ENCODE results near the gene C1R.

C1R gene

DNA sequence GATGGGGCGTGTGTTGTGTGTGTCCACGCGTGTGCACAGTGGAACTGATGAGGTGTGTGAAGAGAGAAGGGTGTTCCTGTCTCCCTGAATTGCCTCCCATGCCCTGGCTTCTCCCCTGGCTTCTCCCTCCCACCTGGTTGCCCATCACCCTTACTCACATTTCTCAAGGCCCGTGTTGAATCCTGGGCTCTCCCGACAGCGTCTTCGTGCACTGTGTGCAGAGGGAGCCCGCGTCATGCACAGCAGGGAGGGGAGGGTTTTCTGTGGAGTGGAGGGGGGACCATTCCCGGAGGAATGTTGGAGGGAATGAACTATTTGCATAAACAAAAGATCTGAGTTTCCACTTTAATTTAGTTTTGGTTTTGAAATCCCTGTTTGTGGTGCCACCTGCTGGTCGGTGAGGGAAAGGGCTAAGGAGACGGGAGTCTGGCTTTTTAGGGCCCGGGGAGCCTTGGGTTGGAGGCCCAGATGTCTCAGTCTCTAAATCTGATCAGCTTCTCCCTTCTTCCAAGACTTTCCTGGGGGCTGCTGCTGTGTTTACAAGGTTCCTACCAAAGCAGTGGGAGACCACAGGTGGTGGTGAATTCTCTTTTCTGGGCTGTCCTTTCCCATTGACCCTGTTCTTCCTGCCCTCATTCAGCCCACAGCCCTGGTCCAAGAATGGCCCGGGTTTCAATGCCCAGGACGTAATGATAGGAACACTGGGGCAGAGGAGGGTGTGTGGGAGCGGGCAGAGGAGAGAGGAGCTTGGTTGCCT is at the start of gene C1R:
Gene C1R (minus strand): TSS at position 217 of the 757 bp plus-strand sequence. CDS start 57 bp downstream, at position 160.
- DNase-seq (ENCODE audit: low read depth in 2 of 2, low spot score in 1 of 2) = peak; percentile 40 to 58

DNA sequence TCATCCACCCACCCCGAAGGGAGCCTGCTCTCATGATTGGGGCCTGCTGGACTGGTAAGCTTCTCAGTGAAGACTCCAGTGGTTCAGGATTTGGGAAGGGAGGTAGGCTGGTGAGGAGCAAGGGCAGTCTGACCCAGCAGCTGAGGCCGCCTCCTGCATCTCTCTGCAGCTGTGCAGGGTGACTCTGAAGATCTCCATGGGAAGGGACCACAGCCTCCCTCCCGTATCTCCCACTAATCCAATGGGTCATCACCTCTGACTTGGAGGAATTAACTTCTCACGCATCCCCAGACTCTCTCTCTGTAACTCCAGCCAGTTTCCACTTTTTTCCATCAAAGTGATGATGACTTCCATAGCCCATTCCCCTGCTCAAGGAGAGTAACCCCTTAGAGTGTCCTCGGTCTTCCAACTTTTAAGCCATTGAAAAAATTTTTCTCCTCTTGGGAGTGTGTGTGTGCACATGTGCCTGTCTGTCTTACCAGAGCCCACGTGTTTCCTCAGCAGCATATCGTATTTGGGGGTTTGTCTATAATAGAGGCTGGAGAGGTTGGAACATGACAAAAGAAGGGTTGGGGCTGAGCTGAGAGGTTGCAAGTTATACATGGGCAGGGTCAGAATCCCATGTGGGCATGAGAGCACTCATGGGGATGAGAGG is 49.2 kb upstream of the C1R start:
- no peak for DNase-seq (ENCODE audit: low read depth in 2 of 2, low spot score in 1 of 2)

DNA sequence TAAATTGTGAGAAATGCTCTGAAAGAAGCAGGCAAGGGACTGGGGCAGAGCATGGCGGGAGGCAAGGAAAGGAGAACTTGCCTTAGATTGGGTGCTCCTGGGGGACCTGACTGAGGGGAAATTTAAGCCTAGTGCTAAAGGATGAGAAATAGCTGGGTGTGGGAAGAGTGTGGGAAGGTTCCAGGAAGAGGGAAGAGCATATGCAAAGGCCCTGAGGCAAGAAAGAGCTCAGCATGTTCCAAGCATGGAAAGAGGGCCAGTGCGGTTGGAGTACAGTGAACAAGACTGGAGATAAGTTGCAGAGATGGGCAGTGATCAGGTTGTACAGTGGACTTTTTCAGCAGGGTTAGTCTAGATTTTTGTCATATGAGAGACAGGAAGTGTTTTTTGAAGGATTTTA is 47.0 kb upstream of the C1R start:
- no peak for DNase-seq (ENCODE audit: low read depth in 2 of 2, low spot score in 1 of 2)

DNA sequence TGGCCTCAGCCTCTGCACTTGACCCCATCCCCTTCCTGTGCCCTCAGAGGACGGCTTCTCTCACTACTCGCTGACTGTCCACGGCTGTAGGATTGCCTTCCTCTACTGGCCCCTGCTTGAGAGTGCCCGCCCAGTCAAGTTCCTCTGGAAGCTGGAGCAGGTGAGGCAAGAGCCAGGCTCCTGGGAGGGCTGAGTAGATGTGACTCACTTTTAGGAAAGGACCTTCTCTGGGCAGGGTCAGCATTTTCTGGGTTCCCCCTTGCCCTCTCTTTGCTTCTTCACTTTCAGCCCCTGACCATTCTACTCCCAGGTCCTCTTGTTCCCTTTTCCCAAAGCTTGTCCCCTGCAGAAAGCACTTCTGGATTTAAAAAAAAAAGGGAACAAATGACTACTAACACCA is 45.7 kb upstream of the C1R start:
- DNase-seq (ENCODE audit: low read depth in 2 of 2, low spot score in 1 of 2) = no peak

DNA sequence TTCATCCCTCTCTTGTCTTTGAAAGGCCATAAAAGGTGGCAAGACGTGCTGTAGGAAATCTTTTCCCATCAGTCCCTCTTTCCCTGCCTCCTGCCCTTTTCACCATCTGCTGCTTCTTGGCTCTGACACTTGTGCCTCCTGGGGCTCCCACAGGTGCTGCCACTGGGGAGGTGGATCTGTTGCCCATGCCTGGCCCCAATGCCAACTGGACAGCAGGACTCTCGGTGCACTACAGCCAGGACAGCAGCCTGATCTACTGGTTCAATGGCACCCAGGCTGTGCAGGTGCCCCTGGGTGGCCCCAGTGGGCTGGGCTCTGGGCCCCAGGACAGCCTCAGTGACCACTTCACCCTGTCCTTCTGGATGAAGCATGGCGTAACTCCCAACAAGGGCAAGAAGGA is 44.4 kb upstream of the C1R start:
- DNase-seq (ENCODE audit: low read depth in 2 of 2, low spot score in 1 of 2) = no peak

DNA sequence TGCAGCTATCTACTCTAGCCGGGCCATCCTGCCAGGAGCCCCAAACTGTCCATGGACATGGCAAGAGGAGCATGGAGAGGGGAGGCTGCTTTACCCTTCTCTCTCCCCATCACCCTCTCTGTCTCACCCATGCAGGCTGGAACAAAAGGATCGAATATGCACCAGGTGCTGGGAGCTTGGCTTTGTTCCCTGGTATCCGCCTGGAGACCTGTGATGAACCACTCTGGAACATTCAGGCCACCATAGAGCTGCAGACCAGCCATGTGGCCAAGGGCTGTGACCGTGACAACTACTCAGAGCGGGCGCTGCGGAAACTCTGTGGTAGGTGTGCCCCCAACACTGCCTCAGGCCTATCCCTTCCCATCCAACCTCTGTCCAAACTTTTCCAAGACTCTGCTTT is 43.8 kb upstream of the C1R start:
- no peak for DNase-seq (ENCODE audit: low read depth in 2 of 2, low spot score in 1 of 2)

DNA sequence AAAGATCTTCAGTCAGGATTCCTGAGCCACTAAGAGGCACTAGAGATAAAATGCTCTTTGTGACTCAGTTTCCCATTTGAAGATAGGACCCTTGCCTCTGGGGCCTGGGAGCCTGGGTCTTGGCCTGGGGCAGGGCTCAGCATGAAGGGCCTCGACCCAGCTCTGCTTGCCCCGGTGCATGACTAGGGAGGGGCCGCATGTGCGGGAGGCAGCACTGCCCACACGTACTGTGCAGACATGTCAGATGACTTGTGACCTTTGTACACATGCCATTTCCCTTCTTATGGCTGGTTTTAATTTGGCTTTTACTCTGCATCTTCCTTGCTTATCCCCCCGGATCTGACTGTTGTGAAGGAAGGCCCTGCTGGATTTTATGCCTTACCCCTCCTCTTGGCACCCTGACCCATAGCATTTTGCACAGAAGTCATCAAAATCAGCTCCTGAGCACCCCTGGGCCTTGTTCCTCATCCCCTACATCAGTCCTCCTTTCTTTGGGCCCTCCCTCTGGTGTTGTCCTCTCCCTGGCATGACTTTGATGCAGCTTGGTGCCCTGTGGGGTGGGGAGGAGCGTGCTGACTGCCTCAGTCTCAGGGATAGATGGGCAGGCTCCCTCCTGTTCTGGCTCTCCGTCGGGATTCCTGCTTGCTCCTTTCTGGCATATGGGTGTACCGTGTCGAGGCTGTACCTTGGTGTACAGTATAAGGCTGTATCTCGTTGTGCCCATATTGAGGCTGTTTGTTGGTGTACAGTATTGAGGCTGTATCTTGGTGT is 42.3 kb upstream of the C1R start:
- no peak for DNase-seq (ENCODE audit: low read depth in 2 of 2, low spot score in 1 of 2)

DNA sequence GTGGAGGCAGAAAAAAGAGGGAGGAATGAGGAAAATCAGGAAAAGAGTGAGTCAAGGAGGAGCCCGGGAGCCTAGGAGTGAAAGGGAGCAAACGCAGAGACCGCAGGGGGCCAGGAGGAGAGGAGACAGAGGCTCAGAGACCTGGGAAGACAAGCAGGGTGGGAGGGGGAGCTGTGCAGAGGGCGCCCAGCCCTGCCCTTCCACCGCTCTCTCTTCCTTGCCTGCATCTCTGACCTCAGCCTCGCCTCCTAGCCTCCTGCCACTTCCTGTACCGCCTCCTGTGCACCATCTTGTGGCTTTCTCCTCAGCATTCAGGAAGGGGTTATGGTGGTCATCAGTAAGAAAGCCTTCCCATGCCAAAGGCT is 39.2 kb upstream of the C1R start:
- DNase-seq (ENCODE audit: low read depth in 2 of 2, low spot score in 1 of 2) = no peak

DNA sequence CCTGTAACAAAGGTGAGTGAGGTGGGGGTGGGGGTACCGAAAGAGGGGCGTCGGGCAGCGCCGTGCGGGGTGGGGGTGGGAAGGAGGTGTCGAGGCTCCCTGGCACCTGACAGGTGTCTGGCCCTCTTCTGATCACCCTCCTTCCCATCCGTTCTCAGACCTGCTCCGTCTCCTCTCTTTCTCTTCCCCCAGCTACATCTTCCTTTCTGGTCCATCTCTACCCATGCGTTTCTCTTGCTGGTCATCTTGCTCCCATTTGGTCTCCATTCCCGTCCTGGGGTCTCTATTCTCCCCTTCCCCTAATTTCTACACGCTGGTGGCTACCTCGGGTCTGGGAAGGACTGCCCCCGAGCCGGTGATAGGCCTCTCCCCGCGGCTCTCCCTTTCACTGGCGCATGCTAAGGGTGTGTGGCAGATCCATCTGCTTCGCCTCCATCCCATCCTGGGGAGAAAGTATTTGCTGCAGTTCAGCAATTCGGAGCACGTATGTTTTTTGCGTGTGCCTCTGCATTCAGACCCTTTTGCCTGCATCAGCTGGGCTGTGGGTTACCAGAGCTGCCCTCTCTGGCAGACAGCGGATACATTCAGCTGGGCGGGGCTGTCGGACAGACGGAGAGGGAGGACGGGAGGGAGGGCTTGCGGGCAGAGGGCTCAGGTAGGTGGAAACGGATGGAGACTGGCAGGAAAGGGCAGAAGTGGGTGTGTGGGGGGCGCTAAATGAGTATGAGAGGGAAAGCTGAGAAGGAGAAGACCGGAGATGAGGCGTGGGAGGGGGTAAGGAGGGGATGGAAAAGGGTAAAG is 38.7 kb upstream of the C1R start:
- peak in 1 of 2 donors; percentile 17 for DNase-seq (ENCODE audit: low read depth in 2 of 2, low spot score in 1 of 2)

DNA sequence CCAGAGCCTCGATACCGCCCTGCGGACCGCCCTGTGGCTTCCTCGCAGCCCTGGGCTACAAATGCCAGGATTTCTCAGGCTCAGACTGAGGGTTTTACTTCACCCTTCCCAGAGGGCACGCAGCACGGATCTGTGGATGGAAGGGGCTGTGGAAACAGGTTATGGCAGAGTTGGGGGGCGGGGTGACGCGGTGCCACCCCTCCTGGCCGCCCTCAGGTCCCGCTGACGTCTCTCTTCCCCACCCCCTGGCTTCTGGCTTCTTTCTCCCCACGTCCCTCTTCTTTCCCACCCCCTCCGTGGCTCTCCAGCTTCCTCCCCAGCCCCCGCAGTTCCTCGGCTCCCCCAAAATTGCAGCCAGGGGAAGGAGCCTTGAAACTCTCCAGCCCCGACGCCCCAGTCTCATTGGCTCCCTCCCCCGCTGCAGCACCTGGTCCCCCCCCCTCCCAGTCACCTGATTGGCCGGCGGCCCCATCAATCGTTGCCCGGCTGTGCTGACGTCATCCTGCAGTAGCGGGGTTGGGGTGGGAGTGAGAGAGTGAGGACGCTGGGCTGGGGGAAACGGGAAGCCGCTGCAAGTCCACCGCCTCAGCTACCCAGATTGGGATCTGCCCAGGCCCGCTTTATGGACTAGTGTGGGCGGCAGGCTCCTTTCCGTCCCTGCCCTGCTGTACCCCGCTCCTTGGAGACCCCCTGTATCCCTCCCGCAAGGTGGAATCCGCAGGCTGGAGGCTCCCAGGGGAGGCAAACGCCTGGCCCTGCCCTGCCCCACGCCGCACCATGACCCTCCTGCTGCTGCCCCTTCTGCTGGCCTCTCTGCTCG is 37.8 kb upstream of the C1R start, which contains the start of gene CLSTN3:
Gene CLSTN3 (plus strand): TSS at position 500 of the 820 bp plus-strand sequence. CDS start 278 bp downstream, at position 778.
- peak; percentile 72 to 74 for DNase-seq (ENCODE audit: low read depth in 2 of 2, low spot score in 1 of 2)

DNA sequence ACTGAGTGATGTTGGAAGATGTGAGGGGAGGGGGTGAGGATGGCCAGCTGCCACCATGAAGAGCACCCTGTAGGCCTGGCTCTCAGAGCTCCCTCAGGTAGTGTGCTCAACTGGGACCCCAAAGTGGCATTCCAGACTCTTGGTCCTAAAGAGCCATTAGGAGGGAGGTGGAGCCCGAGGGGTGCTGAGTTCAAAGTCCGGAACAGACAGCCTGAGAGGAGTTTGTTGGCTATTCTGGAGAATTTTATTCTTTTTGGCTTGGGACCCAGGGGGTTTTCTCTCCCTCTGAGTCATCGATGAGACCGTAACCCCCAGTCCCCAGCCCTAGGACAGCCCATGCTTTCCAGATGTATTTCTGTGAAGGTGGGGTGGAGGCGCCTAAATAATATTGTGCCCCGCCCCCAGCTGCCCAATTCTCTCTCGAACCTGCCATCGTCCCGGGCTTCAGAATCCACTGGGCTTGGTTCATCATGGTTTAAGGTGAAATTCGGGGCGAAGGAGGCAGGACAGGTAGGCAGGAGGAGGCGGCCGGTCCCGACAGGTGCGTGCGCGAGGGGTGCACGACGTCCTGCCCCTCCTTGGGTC is 37.1 kb upstream of the C1R start:
- DNase-seq (ENCODE audit: low read depth in 2 of 2, low spot score in 1 of 2) = no peak

DNA sequence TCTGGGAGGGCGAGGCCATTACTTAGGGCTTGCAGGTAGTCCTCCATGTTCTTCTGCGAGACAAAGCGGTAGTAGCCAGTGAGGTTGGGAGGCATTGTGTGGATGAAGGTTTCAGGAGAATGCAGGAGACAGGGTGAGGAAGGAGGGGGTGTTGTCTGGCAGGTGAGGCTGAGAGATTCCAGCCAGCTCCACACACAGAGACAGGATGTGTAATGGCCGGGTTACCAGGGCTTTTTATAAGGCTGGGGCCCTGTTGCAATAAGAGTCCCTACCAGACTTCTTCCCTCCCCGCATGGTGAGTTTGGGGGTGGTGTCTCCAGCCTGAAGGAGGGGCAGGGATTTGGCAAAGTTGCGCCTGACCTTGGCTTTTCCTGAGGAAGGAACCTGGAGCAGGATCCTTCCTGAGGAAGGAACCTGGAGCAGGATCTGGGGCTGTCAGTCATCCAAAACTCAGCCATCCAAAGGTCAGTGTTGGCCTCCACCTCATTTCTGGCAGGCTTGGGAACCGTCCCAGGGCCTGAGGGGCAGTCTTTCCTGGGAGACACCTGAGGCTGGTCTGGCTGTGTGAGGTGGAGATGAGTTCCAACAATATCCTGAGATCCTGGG is 36.5 kb upstream of the C1R start, which contains the start of gene RBP5:
Gene RBP5 (minus strand): TSS at position 209 of the 606 bp plus-strand sequence. CDS start 114 bp downstream, at position 95.
- no peak for DNase-seq (ENCODE audit: low read depth in 2 of 2, low spot score in 1 of 2)

DNA sequence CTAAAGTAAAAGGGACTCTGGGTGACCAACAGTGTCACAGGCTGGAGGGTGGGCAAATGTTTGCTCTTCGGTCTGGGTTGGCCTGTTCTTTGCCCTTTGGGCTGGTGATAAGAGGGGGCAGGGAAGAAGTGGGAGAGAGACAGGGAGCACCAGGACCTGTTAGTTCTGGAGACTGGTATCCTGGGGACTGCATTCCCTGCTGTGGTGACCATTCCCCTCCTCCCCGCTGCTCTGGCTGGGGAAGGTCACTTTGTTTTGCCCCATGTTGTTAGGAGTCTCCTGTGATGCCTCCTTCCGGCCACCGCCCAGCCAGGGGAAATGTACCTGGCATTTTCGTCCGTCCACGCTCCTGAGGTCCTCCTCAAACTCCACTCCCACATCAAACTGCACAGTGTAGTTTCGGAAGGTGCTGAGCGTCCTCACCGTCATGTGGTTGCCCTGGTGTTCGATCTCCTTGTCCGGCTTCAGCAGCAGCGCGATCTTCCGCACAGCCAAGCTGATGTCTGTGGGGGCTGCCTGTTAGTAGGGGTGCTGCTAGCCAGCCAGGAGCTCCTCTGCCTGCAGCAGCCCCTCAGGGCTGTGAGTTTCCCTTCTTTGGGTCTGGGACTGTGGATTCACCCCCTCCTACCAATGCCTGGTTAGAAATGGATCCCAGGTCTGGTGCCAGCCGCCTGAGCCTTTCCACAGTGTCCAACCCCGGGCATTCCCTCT is 35.8 kb upstream of the C1R start:
- no peak for DNase-seq (ENCODE audit: low read depth in 2 of 2, low spot score in 1 of 2)

DNA sequence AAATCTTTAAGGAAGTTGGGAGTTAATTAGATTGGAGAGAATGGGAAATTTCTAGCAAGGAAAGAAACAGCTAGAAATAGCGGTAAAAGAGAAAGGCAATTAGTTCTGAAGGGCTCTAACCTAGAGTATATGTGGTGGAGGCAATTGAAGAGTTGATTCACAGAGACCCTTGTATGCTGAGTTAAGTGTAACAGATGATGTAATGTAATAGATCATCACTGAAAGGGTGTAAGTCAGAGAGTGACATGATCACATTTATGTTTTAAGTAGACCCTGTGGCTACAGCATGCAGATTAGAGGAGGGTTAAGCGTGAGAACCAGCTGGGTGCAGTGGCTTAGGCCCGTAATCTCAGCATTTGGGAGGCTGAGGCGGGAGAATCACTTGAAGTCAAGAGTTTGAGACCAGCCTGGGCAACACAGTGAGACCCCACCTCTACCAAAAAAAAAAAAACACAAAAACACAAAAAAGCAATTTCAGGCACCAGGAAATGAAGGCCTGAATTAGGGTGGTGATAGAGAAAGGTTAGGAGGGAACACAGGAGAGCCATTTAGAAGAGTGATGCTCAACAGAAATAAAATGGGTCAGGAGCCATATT is 33.5 kb upstream of the C1R start:
- DNase-seq (ENCODE audit: low read depth in 2 of 2, low spot score in 1 of 2) = no peak

DNA sequence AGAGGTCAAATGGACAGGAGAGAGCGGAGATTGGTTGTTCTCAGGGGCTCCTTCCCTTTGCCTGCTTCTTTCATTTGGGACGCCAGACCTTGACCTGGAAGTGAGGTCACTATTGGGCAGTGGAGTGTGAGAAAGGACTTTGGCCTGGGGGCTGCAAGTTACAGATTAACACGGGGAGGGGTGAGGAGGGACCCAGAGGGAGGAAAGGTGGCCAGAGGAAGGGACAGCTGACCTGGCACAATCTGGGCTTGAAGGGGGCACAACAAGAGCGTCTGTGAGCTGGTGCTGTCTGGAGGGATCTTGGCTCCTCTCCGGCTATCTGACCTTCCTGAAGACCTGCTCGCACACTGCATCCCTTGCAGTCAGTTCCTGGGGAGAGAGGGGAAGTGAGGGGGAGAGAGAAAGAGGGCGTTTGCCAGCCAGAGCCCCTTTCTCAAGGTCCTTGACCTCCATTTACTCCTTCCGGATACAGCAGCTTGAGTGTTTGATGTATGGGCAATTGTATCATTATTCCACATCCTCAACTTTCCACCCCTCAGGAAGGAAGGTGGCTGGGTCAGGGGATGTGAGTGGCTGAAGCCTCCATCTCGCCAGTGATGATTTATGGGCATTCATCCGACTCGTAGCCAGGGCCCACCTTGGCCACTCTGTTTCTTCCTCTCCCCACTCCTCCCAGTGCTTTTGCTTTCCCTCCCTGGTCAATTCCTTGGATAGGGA is 31.7 kb upstream of the C1R start:
- no peak for DNase-seq (ENCODE audit: low read depth in 2 of 2, low spot score in 1 of 2)

DNA sequence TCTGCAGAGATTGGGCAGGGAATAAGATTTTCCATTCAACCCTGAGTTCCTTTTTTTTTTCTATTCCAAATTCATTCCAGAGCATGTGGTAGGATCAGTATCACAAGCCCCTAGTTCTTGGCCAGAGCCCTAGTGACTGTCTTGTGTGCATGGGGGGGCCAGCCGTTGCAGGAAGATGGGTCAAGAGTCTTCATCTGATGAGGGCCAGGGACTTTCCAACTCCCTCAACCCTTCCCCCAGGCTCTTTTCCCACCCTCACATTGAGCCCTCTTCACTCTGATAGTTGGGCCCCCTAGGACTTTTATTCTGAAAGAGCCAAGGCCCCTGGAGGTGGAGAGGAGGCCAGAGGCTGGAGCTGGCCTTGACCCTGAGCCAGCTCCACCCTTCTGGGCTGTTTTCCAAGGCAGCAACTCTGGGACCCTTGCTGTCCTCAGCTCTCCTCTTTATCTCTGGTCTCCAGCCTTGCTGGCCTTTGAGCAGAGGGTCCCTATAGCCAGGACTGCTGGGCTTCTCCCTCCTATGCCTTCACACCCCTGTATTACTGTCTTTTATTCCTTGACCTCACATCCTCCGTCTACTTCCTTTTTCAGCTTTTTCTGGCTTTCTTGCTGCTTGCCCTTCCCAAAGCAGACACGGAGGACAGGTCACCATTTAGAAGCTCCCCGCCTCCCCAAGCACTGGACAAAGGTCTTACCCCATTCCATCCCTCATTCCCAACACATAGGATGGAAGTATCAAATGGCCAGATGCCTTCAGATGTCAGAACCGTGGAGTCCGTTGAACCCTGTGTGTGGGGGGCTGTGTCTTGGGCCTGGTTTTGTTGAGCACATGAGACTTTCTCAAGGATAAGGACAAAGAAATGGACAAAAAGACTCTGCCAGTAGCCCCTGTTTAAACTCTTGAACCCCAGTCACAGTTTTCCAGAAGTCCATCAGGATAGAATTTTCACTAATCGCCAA is 30.8 kb upstream of the C1R start:
- DNase-seq (ENCODE audit: low read depth in 2 of 2, low spot score in 1 of 2) = no peak

DNA sequence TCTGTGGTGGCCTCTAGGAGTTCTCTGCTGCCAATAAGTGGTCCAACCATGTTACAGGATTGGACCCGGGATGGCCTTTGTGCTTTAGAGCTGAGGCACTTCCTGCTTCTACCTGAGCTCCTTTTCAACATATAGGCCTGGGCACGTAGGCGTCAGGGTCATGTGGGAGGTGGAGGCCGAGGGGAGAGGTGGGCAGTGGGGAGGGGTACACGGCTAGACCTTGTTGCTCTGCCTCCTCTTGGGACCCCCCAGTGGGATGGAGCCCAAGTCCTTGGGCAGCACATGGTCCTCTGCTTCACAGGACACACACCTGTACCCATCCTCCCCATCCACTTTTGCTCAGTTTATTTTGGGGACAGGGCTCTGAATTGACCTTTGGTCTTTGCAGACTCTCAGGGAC is 29.1 kb upstream of the C1R start:
- no peak for DNase-seq (ENCODE audit: low read depth in 2 of 2, low spot score in 1 of 2)

Data from stimulated activated CD8-positive, alpha-beta memory T cell treated with anti-CD3 and anti-CD28 coated beads, Interleukin-4, amount 100 ng/mL, for 4 hours (primary cell).